Measurements from ENCODE around the gene C11orf68.

GRCh38 chr11:65945941-65946558 is 27.2 kb upstream of the C11orf68 start:
- no peak for TF ChIP-seq CTCF (conservative IDR thresholded peaks at IDR 0.05; ENCODE audit: low read length)
- no peak for TF ChIP-seq EZH2phosphoT487 (IDR thresholded peaks at IDR 0.05; ENCODE audit: borderline replicate concordance, low read depth, low read length)
